ENCODE data around the gene SLC12A8. TPM values are rescaled to one million over a fixed set of nuclear protein-coding genes. Genes with fewer than 3 reads are reported as not detected.

Gene SLC12A8
- total RNA-seq, 2 experiments from 2014 or later = 0.48 to 1.00 TPM

DNA sequence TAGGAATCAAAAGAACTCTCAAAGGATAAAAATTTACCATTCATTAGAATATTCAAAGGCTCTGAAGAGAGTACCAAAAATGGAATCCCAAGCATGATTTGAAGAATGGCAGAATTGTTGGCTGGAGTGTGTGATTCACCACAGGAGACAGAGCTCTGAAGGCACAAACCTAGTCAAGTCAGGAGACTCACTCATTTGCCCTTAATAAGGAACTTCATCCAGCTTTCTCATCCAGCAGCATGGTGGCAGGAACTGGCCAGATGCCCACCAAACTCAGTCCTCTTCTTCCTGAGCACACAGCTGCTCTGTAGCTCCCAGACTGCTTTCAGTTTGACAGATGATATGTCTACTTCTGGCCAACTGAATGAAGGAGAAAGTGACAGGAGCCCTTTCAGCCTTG is 140.2 kb downstream of the SLC12A8 start:
- POLR2A ChIA-PET = no interaction called here
- Mint-ChIP-seq H3K27me3 (no peaks in the 10 kb centered on the region), H3K36me3 (no peaks in the 10 kb centered on the region), H3K9me3 (no peaks in the 10 kb centered on the region), H3K27ac (no peak overlapping the region), H3K4me3 (no peak overlapping the region), H3K4me1 (ENCODE audit: low read depth) (peaks cover 4% of the 10 kb centered on the region)
- intact Hi-C loops (cut with micrococcal nuclease) = no loop called here
- no peak for DNase-seq
- CTCF ChIA-PET = no interaction called here

GRCh38 chr3:125069968-125070745 is 142.4 kb downstream of the SLC12A8 start:
- Mint-ChIP-seq H3K27me3 (no peaks in the 10 kb centered on the region), H3K36me3 (no peaks in the 10 kb centered on the region), H3K4me3 (no peak overlapping the region), H3K27ac (no peak overlapping the region), H3K9me3 (no peaks in the 10 kb centered on the region), H3K4me1 (ENCODE audit: low read depth) (peaks cover 4% of the 10 kb centered on the region)
- no peak for DNase-seq
- intact Hi-C loops (cut with micrococcal nuclease) = no loop called here
- ChIA-PET CTCF (no interaction called here), POLR2A (no interaction called here)

- Mint-ChIP-seq H3K27me3 (no peaks in the 10 kb centered on the region), H3K27ac (no peak overlapping the region), H3K9me3 (no peaks in the 10 kb centered on the region), H3K4me1 (ENCODE audit: low read depth) (peaks cover 4% of the 10 kb centered on the region), H3K4me3 (no peak overlapping the region), H3K36me3 (no peaks in the 10 kb centered on the region)
- ChIA-PET POLR2A (no interaction called here), CTCF (no interaction called here)
- intact Hi-C loops (cut with micrococcal nuclease) = no loop called here
- DNase-seq = no peak
These were observed 143.1 kb downstream of the SLC12A8 start for GRCh38 chr3:125069452-125069851.

DNA sequence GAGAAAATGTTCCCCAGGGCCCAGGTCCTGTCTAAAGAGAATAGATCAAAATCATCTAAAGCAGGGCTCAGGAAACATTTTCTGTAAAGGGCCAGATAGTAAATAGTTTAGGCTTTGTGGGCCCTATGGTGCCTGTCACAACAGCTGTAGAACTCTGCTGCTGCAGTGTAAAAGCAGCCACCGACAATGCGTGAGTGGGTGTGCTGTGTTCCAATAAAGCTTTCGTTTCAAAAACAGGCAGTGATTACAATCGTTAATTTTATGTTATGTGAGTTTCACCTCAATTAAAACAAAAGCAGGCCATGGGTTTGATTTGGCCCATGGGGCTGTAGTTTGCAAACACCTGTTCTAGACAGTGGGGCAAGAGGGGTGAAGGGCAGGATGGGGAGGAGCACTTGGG is 144.3 kb downstream of the SLC12A8 start:
- peaks cover 4% of the 10 kb centered on the region for H3K4me1 Mint-ChIP-seq (ENCODE audit: low read depth)
- H3K27me3 Mint-ChIP-seq = peaks cover 4% of the 10 kb centered on the region
- no peaks in the 10 kb centered on the region for H3K9me3 Mint-ChIP-seq
- no peak overlapping the region for H3K27ac Mint-ChIP-seq
- POLR2A ChIA-PET = no interaction called here
- H3K4me3 Mint-ChIP-seq = no peak overlapping the region
- H3K36me3 Mint-ChIP-seq = no peaks in the 10 kb centered on the region
- CTCF ChIA-PET = no interaction called here
- intact Hi-C loops (cut with micrococcal nuclease) = no loop called here
- DNase-seq = no peak

- H3K36me3 Mint-ChIP-seq = no peaks in the 10 kb centered on the region
- ChIA-PET CTCF (no interaction called here), POLR2A (no interaction called here)
- DNase-seq = no peak
- no peak overlapping the region for H3K27ac Mint-ChIP-seq
- no peak overlapping the region for H3K4me3 Mint-ChIP-seq
- intact Hi-C loops (cut with micrococcal nuclease) = no loop called here
- H3K27me3 Mint-ChIP-seq = peaks cover 8% of the 10 kb centered on the region
- H3K9me3 Mint-ChIP-seq = no peaks in the 10 kb centered on the region
- H3K4me1 Mint-ChIP-seq (ENCODE audit: low read depth) = peaks cover 4% of the 10 kb centered on the region
These were observed 145.3 kb downstream of the SLC12A8 start for GRCh38 chr3:125067225-125067624.

DNA sequence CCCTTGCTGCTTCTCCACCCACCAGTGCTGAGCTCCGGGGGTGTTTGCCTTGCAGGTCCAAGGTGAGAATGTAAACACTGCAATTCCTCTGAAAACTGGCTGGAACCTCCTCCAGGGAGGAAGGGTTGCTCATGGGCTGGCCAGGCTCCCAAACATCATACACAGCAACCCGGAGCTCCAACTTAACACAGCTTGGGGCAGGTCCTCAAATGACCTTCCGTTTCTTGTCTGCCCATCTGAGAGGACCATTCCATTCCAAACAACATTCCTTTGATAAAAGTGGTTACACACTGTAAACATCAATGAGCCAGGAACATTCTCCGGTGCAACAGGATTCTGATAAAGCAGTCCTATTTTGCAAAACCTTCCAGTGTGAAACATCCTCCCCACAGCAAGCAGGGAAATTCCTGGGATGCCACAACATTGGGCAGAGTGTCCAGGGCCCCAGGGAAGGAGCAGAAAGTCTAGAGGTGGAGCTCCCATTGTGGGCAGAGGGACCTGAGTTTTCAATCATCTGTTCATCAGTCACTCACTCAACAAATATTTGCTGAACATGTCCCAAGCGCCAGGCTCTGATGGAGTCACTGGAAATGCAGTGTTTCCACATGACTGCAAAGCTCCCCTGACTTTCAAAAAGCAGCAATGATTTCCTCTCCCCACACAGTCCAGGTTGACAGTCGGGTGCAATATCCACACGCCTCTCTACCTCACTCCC is 149.5 kb downstream of the SLC12A8 start:
- Mint-ChIP-seq H3K27me3 (peaks cover 17% of the 10 kb centered on the region), H3K27ac (no peak overlapping the region), H3K9me3 (no peaks in the 10 kb centered on the region), H3K4me1 (ENCODE audit: low read depth) (no peaks in the 10 kb centered on the region), H3K36me3 (no peaks in the 10 kb centered on the region), H3K4me3 (no peak overlapping the region)
- DNase-seq = no peak
- intact Hi-C loops (cut with micrococcal nuclease) = no loop called here
- ChIA-PET CTCF (no interaction called here), POLR2A (no interaction called here)

DNA sequence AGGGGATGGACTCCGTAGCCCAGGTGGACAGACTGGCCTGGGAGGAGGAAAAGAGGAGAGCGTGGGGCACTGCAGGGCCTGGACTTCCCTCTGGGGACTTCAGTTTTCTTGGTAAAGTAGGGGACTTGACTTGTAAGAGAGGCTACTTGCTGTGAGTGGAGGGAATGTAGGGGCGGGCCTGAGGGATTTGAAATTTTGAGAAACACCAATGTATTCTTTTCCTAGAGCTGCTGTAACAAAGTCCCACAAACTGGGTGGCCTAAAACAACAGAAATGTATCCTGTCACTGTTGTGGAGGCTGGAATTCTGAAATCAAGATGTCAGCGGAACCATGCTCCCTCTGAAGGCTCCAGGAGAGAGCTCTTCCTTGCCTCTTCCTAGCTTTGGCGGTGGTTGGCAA is 150.9 kb downstream of the SLC12A8 start:
- Mint-ChIP-seq H3K27me3 (peaks cover 17% of the 10 kb centered on the region), H3K4me1 (ENCODE audit: low read depth) (no peaks in the 10 kb centered on the region), H3K27ac (no peak overlapping the region), H3K36me3 (no peaks in the 10 kb centered on the region), H3K4me3 (no peak overlapping the region), H3K9me3 (no peaks in the 10 kb centered on the region)
- intact Hi-C loops (cut with micrococcal nuclease) = no loop called here
- CTCF ChIA-PET = no interaction called here
- POLR2A ChIA-PET = no interaction called here
- DNase-seq = no peak

DNA sequence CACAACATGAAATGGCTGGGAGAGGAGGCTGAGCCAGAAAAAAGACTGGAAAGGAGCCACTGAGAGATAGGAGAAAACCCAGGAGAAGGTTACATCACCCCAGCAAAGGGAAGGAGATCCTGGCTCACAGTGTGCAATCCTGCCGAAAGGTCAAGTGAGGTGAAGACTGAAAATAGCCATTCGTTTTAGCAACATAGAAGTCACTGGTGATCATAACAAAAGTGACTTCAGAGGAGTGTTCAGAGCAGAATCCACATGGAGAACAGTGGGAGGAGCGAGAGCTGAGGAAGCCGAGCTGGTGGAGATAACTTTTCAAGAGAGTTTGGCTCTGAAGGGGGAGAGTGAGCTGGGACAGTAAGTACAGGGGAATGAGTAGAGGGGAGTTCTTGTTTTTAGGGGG is 151.4 kb downstream of the SLC12A8 start:
- intact Hi-C loops (cut with micrococcal nuclease) = no loop called here
- no peak for DNase-seq
- no peaks in the 10 kb centered on the region for H3K9me3 Mint-ChIP-seq
- H3K36me3 Mint-ChIP-seq = no peaks in the 10 kb centered on the region
- no peak overlapping the region for H3K4me3 Mint-ChIP-seq
- H3K27ac Mint-ChIP-seq = no peak overlapping the region
- H3K27me3 Mint-ChIP-seq = peaks cover 17% of the 10 kb centered on the region
- peaks cover 4% of the 10 kb centered on the region for H3K4me1 Mint-ChIP-seq (ENCODE audit: low read depth)
- POLR2A ChIA-PET = no interaction called here
- CTCF ChIA-PET = no interaction called here

GRCh38 chr3:125059488-125060245 is 152.9 kb downstream of the SLC12A8 start:
- intact Hi-C loops (cut with micrococcal nuclease) = loop anchor here (10.0 kb wide), 2 partner anchors 145 to 175 kb away; no protein-coding TSS in a partner anchor
- POLR2A ChIA-PET = no interaction called here

DNA sequence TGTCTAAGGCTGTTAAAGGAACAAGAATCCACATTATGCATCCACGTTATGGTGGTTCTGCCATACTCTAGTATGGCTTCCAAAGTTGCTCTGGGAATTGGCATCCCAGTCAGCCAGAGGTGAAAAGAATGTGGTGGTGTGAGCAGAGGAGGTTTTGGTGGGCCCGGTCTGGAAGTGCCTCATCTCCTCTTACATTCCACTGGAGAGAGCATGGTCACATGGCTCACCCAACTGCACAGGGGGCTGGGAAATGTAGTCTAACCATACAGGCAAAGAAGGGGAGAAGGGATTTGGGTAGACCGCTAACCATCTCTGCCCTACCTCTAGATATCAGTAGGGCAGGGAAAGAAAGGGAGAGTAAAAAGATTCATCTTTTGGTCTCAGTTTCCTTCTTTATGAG is 153.6 kb downstream of the SLC12A8 start:
- POLR2A ChIA-PET = no interaction called here
- CTCF ChIA-PET = interaction anchor here (0.6 kb wide), 1 partner anchor 82 kb away, joined by 4 read pairs; no protein-coding TSS in a partner anchor
- Mint-ChIP-seq H3K36me3 (no peaks in the 10 kb centered on the region), H3K4me1 (ENCODE audit: low read depth) (peaks cover 12% of the 10 kb centered on the region), H3K27ac (no peak overlapping the region), H3K4me3 (no peak overlapping the region), H3K9me3 (no peaks in the 10 kb centered on the region), H3K27me3 (peaks cover 17% of the 10 kb centered on the region)
- intact Hi-C loops (cut with micrococcal nuclease) = loop anchor here (10.0 kb wide), 2 partner anchors 146 to 176 kb away; no protein-coding TSS in a partner anchor
- DNase-seq = no peak

More at GRCh38 chr3:125059488-125060245, 152.9 kb downstream of the SLC12A8 start:
- Mint-ChIP-seq H3K27me3 (peaks cover 17% of the 10 kb centered on the region), H3K36me3 (no peaks in the 10 kb centered on the region), H3K4me3 (no peak overlapping the region), H3K9me3 (no peaks in the 10 kb centered on the region), H3K4me1 (ENCODE audit: low read depth) (peaks cover 5% of the 10 kb centered on the region), H3K27ac (no peak overlapping the region)
- DNase-seq = no peak
- CTCF ChIA-PET = no interaction called here

DNA sequence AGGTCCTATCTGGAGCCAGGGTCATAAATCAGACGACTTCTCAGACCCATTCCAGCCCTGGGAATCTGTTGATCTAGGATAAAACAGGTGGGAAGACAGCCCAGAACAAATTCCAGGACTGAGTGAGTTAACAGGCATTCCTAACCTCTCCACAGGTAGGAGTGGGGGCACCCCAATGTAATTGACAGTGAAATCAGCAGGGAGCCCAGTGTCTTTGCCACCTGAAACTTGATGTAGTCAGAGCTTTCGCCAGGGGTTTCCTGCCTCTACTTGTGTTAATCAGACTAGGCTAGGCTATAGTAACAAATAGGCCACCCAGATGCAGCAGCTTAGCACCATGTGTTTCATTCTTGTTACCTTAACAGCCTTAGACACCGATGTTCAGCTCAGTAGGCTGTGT is 154.0 kb downstream of the SLC12A8 start:
- Mint-ChIP-seq H3K9me3 (no peaks in the 10 kb centered on the region), H3K27me3 (peaks cover 16% of the 10 kb centered on the region), H3K36me3 (no peaks in the 10 kb centered on the region), H3K27ac (no peak overlapping the region), H3K4me3 (no peak overlapping the region), H3K4me1 (ENCODE audit: low read depth) (peaks cover 17% of the 10 kb centered on the region)
- POLR2A ChIA-PET = no interaction called here
- CTCF ChIA-PET = interaction anchor here (0.6 to 0.9 kb wide), 2 partner anchors 15 to 82 kb away, joined by 3 to 4 read pairs; no protein-coding TSS in a partner anchor
- intact Hi-C loops (cut with micrococcal nuclease) = loop anchor here (10.0 kb wide), 2 partner anchors 146 to 176 kb away; no protein-coding TSS in a partner anchor
- no peak for DNase-seq

DNA sequence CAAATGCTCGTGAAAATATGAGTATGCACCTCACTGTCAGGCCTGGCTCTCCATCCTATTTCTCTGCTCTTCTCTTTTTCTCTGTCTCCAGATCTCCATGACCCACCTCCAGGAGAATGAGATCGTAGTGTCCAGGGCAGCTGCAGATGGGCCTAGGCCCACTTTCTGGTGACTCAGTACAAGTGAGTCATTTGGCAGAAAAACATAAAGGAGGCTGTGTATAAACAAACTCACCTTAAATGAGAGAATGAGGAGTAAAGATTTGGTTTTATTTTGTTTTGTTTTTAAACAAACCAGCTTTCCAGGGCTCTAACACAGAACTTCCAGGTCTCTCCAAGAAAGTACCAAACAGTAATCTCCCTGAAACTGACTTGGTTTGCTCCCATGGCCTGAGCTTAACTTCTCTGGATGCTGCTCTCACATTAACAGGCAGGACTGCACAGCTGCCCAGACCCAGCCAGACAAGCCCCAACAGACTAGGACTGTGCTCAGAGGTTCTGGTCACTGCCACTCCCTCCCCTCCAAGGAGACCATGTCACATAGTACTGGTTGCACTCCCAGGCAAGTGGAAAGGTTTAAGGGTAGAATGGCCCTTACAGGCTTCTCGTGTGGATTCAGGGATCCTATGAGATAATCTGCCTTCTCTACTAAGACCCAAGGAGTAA is 155.2 kb downstream of the SLC12A8 start:
- H3K9me3 Mint-ChIP-seq = no peaks in the 10 kb centered on the region
- H3K27me3 Mint-ChIP-seq = peaks cover 13% of the 10 kb centered on the region
- H3K27ac Mint-ChIP-seq = no peak overlapping the region
- peaks cover 29% of the 10 kb centered on the region for H3K4me1 Mint-ChIP-seq (ENCODE audit: low read depth)
- no peaks in the 10 kb centered on the region for H3K36me3 Mint-ChIP-seq
- no peak for DNase-seq
- peak overlapping the region; percentile 16 for H3K4me3 Mint-ChIP-seq
- intact Hi-C loops (cut with micrococcal nuclease) = loop anchor here (10.0 kb wide), 2 partner anchors 147 to 177 kb away; no protein-coding TSS in a partner anchor
- ChIA-PET CTCF (interaction anchor here (0.9 kb wide), 1 partner anchor 72 kb away, joined by 3 read pairs; no protein-coding TSS in a partner anchor), POLR2A (interaction anchor here (1.2 kb wide), 1 partner anchor 53 kb away, joined by 3 read pairs; no protein-coding TSS in a partner anchor)

Measured in activated CD4-positive, alpha-beta memory T cell treated with anti-CD3 and anti-CD28 coated beads for 36 hours (primary cell).